Measurements from ENCODE around the gene CRIP2.

The CRIP2 gene

GRCh38 chr14:105477660-105478397, 3.2 kb downstream of the CRIP2 start:
- DNase-seq: no peak

GRCh38 chr14:105478398-105479251, 4.0 kb downstream of the CRIP2 start:
- no peak for DNase-seq

GRCh38 chr14:105479431-105480158, 5.0 kb downstream of the CRIP2 start:
- no peak for DNase-seq

GRCh38 chr14:105480199-105480746, 5.7 kb downstream of the CRIP2 start:
- no peak for DNase-seq

GRCh38 chr14:105480807-105481801, 6.5 kb downstream of the CRIP2 start:
- peak; percentile 90 for DNase-seq

- peak; percentile 97 for DNase-seq
Measured at GRCh38 chr14:105481886-105482457, 7.4 kb downstream of the CRIP2 start.

GRCh38 chr14:105482486-105483110, 8.0 kb downstream of the CRIP2 start:
- DNase-seq: no peak

GRCh38 chr14:105483300-105484068, 8.9 kb downstream of the CRIP2 start:
- DNase-seq: no peak

GRCh38 chr14:105484069-105484996, 9.7 kb downstream of the CRIP2 start:
- no peak for DNase-seq

GRCh38 chr14:105484997-105485393, 10.4 kb downstream of the CRIP2 start:
- no peak for DNase-seq

GRCh38 chr14:105485739-105486162, 11.1 kb downstream of the CRIP2 start:
- peak; percentile 56 for DNase-seq

GRCh38 chr14:105486163-105486973, 11.7 kb downstream of the CRIP2 start, which contains the start of gene CRIP1:
Gene CRIP1, plus strand, starts transcription at chr14:105486886. Its CDS starts 374 bp downstream, at chr14:105487260.
- no peak for DNase-seq

GRCh38 chr14:105486974-105487448, 12.4 kb downstream of the CRIP2 start:
- peak; percentile 63 for DNase-seq

- DNase-seq: peak; percentile 66
Measured at GRCh38 chr14:105487449-105487985, 12.9 kb downstream of the CRIP2 start.

GRCh38 chr14:105487986-105488777, 13.6 kb downstream of the CRIP2 start:
- peak; percentile 21 for DNase-seq

- no peak for DNase-seq
Measured at GRCh38 chr14:105488781-105489541, 14.3 kb downstream of the CRIP2 start.
